MM.1S (cell line): Measurements from ENCODE around the gene RFK.

Source experiments
- CTCF ChIP-seq: fragments of 300-600 bp; sonication (generic); IDR thresholded peaks from 2 replicates; pipeline ENCODE4 v1.5.1; 2016; ENCODE audit warnings: antibody characterized with exemption, low read length, mixed read lengths
- EZH2phosphoT487 ChIP-seq: fragments of 300-600 bp; sonication (generic); IDR thresholded peaks from 2 replicates; pipeline ENCODE4 v1.6.1; 2018; ENCODE audit warnings: antibody characterized with exemption, low read length

GRCh38 chr9:76417394-76417793 is 23.2 kb upstream of the RFK start:
- no peak for TF ChIP-seq CTCF
- TF ChIP-seq EZH2phosphoT487, result no peak
